ENCODE data around the gene IL1RAPL1. TPM values are rescaled to one million over a fixed set of nuclear protein-coding genes. Genes with fewer than 3 reads are reported as not detected.

The IL1RAPL1 gene
- total and polyA plus RNA-seq, 2 donors (not counting 3 experiments of a cell fraction or from before 2014, with no cell fraction given) = 0.79 to 1.3 TPM

DNA sequence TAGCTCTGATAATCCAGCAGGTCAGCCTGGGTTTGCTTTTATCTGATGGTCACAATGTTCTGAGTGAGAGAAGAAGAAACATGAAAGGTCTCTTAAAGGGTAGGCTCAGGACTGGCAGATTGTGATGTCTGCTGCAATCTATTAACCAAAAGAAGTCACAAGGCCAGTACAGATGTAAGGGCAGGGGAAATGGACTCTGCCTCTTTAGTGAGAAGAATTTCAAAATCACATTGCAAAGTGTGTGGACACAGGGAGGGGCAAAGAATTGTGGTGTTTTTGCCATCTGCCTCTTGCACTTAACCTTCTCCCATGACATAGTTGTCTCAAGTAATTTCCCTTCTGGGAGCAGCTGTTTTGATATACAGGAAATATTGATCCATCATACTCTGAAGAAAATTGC lies 40.9 kb downstream of the IL1RAPL1 start:
- intact Hi-C loops (cut with micrococcal nuclease) (no loop called here), dilution Hi-C loops (cut with MboI; ENCODE audit: extremely low pct_ligation_motif_present, low sequenced_read_pairs) (no loop called here)
- H3K4me2 ChIP-seq (ENCODE audit: insufficient read depth, low read length) = no peak overlapping the region
- no peak overlapping the region for H3K4me3 ChIP-seq (replicated peaks in 1 of 3; ENCODE audit: insufficient read depth in 1 of 3, low read depth in 1 of 3, low read length in 3 of 3)
- no peaks in the 10 kb centered on the region for H3K4me1 ChIP-seq (ENCODE audit: control insufficient read depth, extremely low read depth, insufficient read depth, low read length)
- ChIA-PET POLR2A (no interaction called here), CTCF (no interaction called here)
- no peak for FAIRE-seq
- H3K27ac ChIP-seq (ENCODE audit: insufficient read depth, low read depth, low read length) = no peak overlapping the region
- no peak overlapping the region for H2AFZ ChIP-seq (ENCODE audit: low read depth, low read length)
- H3K9me3 ChIP-seq (replicated peaks; ENCODE audit: control insufficient read depth, insufficient read depth, low read length) = no peaks in the 10 kb centered on the region
- TF ChIP-seq POLR2A (IDR thresholded peaks at IDR 0.05; ENCODE audit: low read depth, low read length) (no peak), FOS (IDR thresholded peaks at IDR 0.05; ENCODE audit: borderline replicate concordance, insufficient read depth, low read length) (no peak), GATA2 (IDR thresholded peaks at IDR 0.05; ENCODE audit: insufficient read depth, insufficient read length, low read depth, low read length) (no peak), POLR2AphosphoS5 (IDR thresholded peaks at IDR 0.05; ENCODE audit: insufficient read depth, low read depth, low read length) (no peak), EZH2 (IDR thresholded peaks at IDR 0.05; ENCODE audit: borderline replicate concordance, low read depth, low read length, severe bottlenecking) (no peak), MAX (IDR thresholded peaks at IDR 0.05; ENCODE audit: insufficient read depth, insufficient read length) (no peak), MYC (IDR thresholded peaks at IDR 0.05; ENCODE audit: low read depth, low read length) (no peak)
- TF ChIP-seq, protein P1, sequence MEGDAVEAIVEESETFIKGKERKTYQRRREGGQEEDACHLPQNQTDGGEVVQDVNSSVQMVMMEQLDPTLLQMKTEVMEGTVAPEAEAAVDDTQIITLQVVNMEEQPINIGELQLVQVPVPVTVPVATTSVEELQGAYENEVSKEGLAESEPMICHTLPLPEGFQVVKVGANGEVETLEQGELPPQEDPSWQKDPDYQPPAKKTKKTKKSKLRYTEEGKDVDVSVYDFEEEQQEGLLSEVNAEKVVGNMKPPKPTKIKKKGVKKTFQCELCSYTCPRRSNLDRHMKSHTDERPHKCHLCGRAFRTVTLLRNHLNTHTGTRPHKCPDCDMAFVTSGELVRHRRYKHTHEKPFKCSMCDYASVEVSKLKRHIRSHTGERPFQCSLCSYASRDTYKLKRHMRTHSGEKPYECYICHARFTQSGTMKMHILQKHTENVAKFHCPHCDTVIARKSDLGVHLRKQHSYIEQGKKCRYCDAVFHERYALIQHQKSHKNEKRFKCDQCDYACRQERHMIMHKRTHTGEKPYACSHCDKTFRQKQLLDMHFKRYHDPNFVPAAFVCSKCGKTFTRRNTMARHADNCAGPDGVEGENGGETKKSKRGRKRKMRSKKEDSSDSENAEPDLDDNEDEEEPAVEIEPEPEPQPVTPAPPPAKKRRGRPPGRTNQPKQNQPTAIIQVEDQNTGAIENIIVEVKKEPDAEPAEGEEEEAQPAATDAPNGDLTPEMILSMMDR (IDR thresholded peaks at IDR 0.05; ENCODE audit: extremely low read depth in 1 of 2, insufficient read depth in 1 of 2, low read depth in 1 of 2, low read length in 2 of 2) = no peak
- no peak overlapping the region for H3K9ac ChIP-seq (replicated peaks; ENCODE audit: extremely low read depth, insufficient read depth, low read length)
- H4K20me1 ChIP-seq (replicated peaks; ENCODE audit: control insufficient read depth, extremely low read depth, insufficient read depth, low read length) = no peaks in the 10 kb centered on the region
- no peak for DNase-seq (ENCODE audit: low read depth, low spot score)
- H3K79me2 ChIP-seq (ENCODE audit: control insufficient read depth, insufficient read depth, low read length) = no peaks in the 10 kb centered on the region
- no peaks in the 10 kb centered on the region for H3K36me3 ChIP-seq (ENCODE audit: control insufficient read depth in 2 of 2, extremely low read depth in 1 of 2, insufficient read depth in 2 of 2, low read length in 2 of 2)
- H3K27me3 ChIP-seq (ENCODE audit: control insufficient read depth in 2 of 2, insufficient read depth in 2 of 2, low read length in 2 of 2) = no peaks in the 10 kb centered on the region
- no TSS peak for BruUV-seq (replicated peaks)
- no peaks in the 10 kb centered on the region for H3K9me1 ChIP-seq (replicated peaks; ENCODE audit: control insufficient read depth, extremely low read depth, insufficient read depth, low read length)

Data from endothelial cell of umbilical vein (primary cell).